ENCODE results near the gene TMED1. TPM values are rescaled to one million over a fixed set of nuclear protein-coding genes. Genes with fewer than 3 reads are reported as not detected.

Gene TMED1
- total RNA-seq, 1 donor from 2014 or later: 23.5 TPM

GRCh38 chr19:10802479-10802878 is 33.5 kb downstream of the TMED1 start:
- H3K36me3 ChIP-seq: peaks cover 100% of the 10 kb centered on the region
- H3K27ac ChIP-seq: no peak overlapping the region
- intact Hi-C loops (cut with DNase I): no loop called here
- DNase-seq (no peak), ATAC-seq (no peak)
- no peaks in the 10 kb centered on the region for H3K4me1 ChIP-seq
- H3K4me3 ChIP-seq: no peak overlapping the region
- no peak for TF ChIP-seq CTCF (IDR thresholded peaks at IDR 0.05)
- no peaks in the 10 kb centered on the region for H3K27me3 ChIP-seq (ENCODE audit: low read depth)
- no peaks in the 10 kb centered on the region for H3K9me3 ChIP-seq

- ATAC-seq: no peak
- DNase-seq: no peak
- no peaks in the 10 kb centered on the region for H3K9me3 ChIP-seq
- H3K4me1 ChIP-seq: no peaks in the 10 kb centered on the region
- no peaks in the 10 kb centered on the region for H3K27me3 ChIP-seq (ENCODE audit: low read depth)
- H3K4me3 ChIP-seq: no peak overlapping the region
- H3K36me3 ChIP-seq: peaks cover 100% of the 10 kb centered on the region
- TF ChIP-seq CTCF (IDR thresholded peaks at IDR 0.05): no peak
- H3K27ac ChIP-seq: no peak overlapping the region
- intact Hi-C loops (cut with DNase I): no loop called here
These were observed 35.5 kb downstream of the TMED1 start for GRCh38 chr19:10800488-10800887.

GRCh38 chr19:10797541-10798256 is 38.3 kb downstream of the TMED1 start:
- DNase-seq (no peak), ATAC-seq (peak; percentile 45 to 50)
- Histone ChIP-seq H3K27me3 (ENCODE audit: low read depth) (no peaks in the 10 kb centered on the region), H3K27ac (no peak overlapping the region), H3K9me3 (no peaks in the 10 kb centered on the region), H3K4me1 (no peaks in the 10 kb centered on the region), H3K4me3 (no peak overlapping the region), H3K36me3 (peaks cover 99% of the 10 kb centered on the region)
- intact Hi-C loops (cut with DNase I): no loop called here
- TF ChIP-seq CTCF (IDR thresholded peaks at IDR 0.05): no peak

GRCh38 chr19:10797078-10797477 is 38.9 kb downstream of the TMED1 start:
- Histone ChIP-seq H3K36me3 (peaks cover 99% of the 10 kb centered on the region), H3K27ac (no peak overlapping the region), H3K4me3 (no peak overlapping the region), H3K4me1 (no peaks in the 10 kb centered on the region), H3K9me3 (no peaks in the 10 kb centered on the region), H3K27me3 (ENCODE audit: low read depth) (no peaks in the 10 kb centered on the region)
- intact Hi-C loops (cut with DNase I): no loop called here
- ATAC-seq (peak in 1 of 2 donors; percentile 8), DNase-seq (no peak)
- TF ChIP-seq CTCF (IDR thresholded peaks at IDR 0.05): no peak

- peaks cover 99% of the 10 kb centered on the region for H3K36me3 ChIP-seq
- DNase-seq (no peak), ATAC-seq (peak in 1 of 2 donors; percentile 25)
- no peaks in the 10 kb centered on the region for H3K9me3 ChIP-seq
- no peak overlapping the region for H3K27ac ChIP-seq
- no peaks in the 10 kb centered on the region for H3K4me1 ChIP-seq
- H3K27me3 ChIP-seq (ENCODE audit: low read depth): no peaks in the 10 kb centered on the region
- H3K4me3 ChIP-seq: no peak overlapping the region
- no peak for TF ChIP-seq CTCF (IDR thresholded peaks at IDR 0.05)
- intact Hi-C loops (cut with DNase I): no loop called here
These were observed 39.4 kb downstream of the TMED1 start for GRCh38 chr19:10796653-10797052.
